Astrocyte (in vitro differentiated cells and primary cell): ENCODE results near the gene CYP27A1. TPM values are rescaled to one million over a fixed set of nuclear protein-coding genes. Genes with fewer than 3 reads are reported as not detected.

Source experiments
- DNase-seq: peaks from one replicate; pipeline ENCODE4 v3.0.0-alpha.2; 2010; ENCODE audit warnings: low read depth
- FAIRE-seq: peaks from 2 replicates; lab custom pipeline; 2011; peaks lifted over from hg19 to GRCh38; lab: Jason Lieb, UNC
- H2AFZ ChIP-seq: 2 replicates; pipeline ENCODE4 v1.6.0; 2012; ENCODE audit warnings: low read depth, low read length, inconsistent platforms
- H3K27ac ChIP-seq: 2 replicates; pipeline ENCODE4 v1.5.1; 2011; ENCODE audit warnings: low read depth, low read length, inconsistent platforms
- H3K27me3 ChIP-seq: 2 replicates; pipeline ENCODE4 v1.6.0; 2011; ENCODE audit warnings: low read length, inconsistent platforms; ENCODE audit not compliant: insufficient read depth
- H3K36me3 ChIP-seq: 2 replicates; pipeline ENCODE4 v1.5.1; 2011; ENCODE audit warnings: low read length, inconsistent platforms; ENCODE audit not compliant: insufficient read depth
- H3K4me1 ChIP-seq: 2 replicates; pipeline ENCODE4 v1.5.1; 2011; ENCODE audit warnings: low read length, inconsistent platforms; ENCODE audit not compliant: insufficient read depth
- H3K4me2 ChIP-seq: 2 replicates; pipeline ENCODE4 v1.6.0; 2012; ENCODE audit warnings: low read length, inconsistent platforms
- H3K4me3 ChIP-seq: 2 replicates; pipeline ENCODE4 v1.5.1; 2011; ENCODE audit warnings: low read depth, mild to moderate bottlenecking, low read length, inconsistent platforms; ENCODE audit not compliant: insufficient read depth
- H3K79me2 ChIP-seq: 2 replicates; pipeline ENCODE4 v1.6.0; 2012; ENCODE audit warnings: mild to moderate bottlenecking, low read length, inconsistent platforms; ENCODE audit not compliant: insufficient read depth
- H3K9ac ChIP-seq: 2 replicates; pipeline ENCODE4 v1.6.0; 2012; ENCODE audit warnings: mild to moderate bottlenecking, low read length, inconsistent platforms
- H3K9me3 ChIP-seq: 2 replicates; pipeline ENCODE4 v1.5.1; 2012; ENCODE audit warnings: low read depth, mild to moderate bottlenecking, low read length, inconsistent platforms; ENCODE audit not compliant: insufficient read depth
- H4K20me1 ChIP-seq: 2 replicates; pipeline ENCODE4 v1.6.0; 2012; ENCODE audit warnings: low read length, inconsistent platforms; ENCODE audit not compliant: insufficient read depth
- H3K27ac Mint-ChIP-seq: one replicate; pipeline ENCODE4 v1.8.0; 2021; ENCODE audit warnings: mild to moderate bottlenecking, mixed read lengths; ENCODE audit not compliant: unreplicated experiment
- H3K27me3 Mint-ChIP-seq: one replicate; pipeline ENCODE4 v1.8.0; 2021; ENCODE audit warnings: low read depth, mixed read lengths; ENCODE audit not compliant: unreplicated experiment
- H3K36me3 Mint-ChIP-seq: one replicate; pipeline ENCODE4 v1.8.0; 2021; ENCODE audit warnings: low read depth, mixed read lengths; ENCODE audit not compliant: unreplicated experiment
- H3K4me1 Mint-ChIP-seq: one replicate; pipeline ENCODE4 v1.8.0; 2021; ENCODE audit warnings: low read depth, mixed read lengths; ENCODE audit not compliant: unreplicated experiment
- H3K4me3 Mint-ChIP-seq: one replicate; pipeline ENCODE4 v1.8.0; 2021; ENCODE audit warnings: mild to moderate bottlenecking, moderate library complexity, mixed read lengths; ENCODE audit not compliant: unreplicated experiment
- H3K9me3 Mint-ChIP-seq: one replicate; pipeline ENCODE4 v1.8.0; 2021; ENCODE audit warnings: mild to moderate bottlenecking, mixed read lengths; ENCODE audit not compliant: unreplicated experiment
- EZH2 ChIP-seq: IDR thresholded peaks from 2 replicates; pipeline ENCODE4 v1.6.1; 2012; ENCODE audit warnings: mild to moderate bottlenecking, low read length, inconsistent platforms; ENCODE audit not compliant: insufficient read depth
- total RNA-seq: library from RNA; stranded (reverse); gene quantifications from 2 replicates; pipeline ENCODE4 v1.2.1, GENCODE V29; 2021
- TF ChIP-seq, protein P1 (sequence below): IDR thresholded peaks from 2 replicates; pipeline ENCODE4 v1.5.1; 2011; ENCODE audit warnings: low read depth, mild to moderate bottlenecking, inconsistent platforms, low read length, moderate library complexity; ENCODE audit not compliant: insufficient read depth

Gene CYP27A1
- total RNA-seq, 1 donor from 2014 or later: 3.9 TPM

DNA sequence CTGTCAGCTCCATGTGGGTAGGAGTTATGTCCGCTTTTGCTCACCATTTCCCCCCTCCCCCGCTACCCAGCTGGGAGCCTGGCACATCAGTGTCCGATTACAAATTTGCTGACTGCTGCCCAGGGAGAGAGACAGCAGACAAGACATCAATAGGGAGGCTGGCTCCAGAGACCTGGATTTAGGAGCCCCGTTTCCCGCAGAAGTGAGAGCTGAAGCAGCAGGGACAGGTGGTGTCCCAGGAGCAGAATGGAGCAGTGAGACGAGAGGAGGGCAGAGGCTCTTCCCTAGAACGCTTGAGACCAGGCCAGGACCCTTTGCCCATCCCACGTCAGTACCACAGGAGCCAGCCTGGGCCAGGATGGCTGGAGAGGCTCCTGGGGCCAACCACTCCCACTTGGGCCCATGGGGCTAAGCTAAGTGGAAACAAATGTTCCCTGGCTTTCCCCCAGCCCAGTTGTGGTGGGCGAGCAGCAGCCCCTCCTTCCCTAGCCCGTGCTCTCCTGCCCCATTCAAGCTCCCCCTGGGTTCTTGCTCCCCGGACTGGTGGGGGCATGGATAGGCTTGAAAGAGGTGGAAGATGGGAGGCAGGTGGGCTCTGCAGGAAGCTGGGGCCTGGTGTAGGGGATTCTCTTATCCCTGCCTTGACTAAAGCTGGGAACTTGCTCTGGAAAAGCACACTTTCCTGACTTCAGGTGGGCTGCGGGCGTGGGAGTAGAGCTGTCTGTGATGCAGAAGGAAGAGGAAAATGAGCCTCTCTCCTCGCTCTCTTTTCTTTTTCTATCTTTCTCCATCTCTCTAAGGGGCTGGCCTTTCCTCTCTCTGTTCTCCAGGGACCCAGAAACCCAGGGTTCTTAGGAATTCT lies 73.6 kb downstream of the CYP27A1 start:
- Histone ChIP-seq H4K20me1 (no peaks in the 10 kb centered on the region), H3K36me3 (no peaks in the 10 kb centered on the region), H3K4me3 (no peak overlapping the region), H2AFZ (no peak overlapping the region), H3K4me2 (no peak overlapping the region), H3K9ac (no peak overlapping the region), H3K27ac (no peak overlapping the region), H3K79me2 (no peaks in the 10 kb centered on the region), H3K27me3 (peaks cover 68% of the 10 kb centered on the region), H3K4me1 (peaks cover 5% of the 10 kb centered on the region), H3K9me3 (no peaks in the 10 kb centered on the region)
- Mint-ChIP-seq H3K4me3 (no peak overlapping the region), H3K36me3 (peaks cover 4% of the 10 kb centered on the region), H3K9me3 (peaks cover 6% of the 10 kb centered on the region), H3K27ac (no peak overlapping the region), H3K4me1 (peaks cover 31% of the 10 kb centered on the region), H3K27me3 (peaks cover 73% of the 10 kb centered on the region)
- TF ChIP-seq EZH2: peak; percentile 51
- TF ChIP-seq, protein P1, sequence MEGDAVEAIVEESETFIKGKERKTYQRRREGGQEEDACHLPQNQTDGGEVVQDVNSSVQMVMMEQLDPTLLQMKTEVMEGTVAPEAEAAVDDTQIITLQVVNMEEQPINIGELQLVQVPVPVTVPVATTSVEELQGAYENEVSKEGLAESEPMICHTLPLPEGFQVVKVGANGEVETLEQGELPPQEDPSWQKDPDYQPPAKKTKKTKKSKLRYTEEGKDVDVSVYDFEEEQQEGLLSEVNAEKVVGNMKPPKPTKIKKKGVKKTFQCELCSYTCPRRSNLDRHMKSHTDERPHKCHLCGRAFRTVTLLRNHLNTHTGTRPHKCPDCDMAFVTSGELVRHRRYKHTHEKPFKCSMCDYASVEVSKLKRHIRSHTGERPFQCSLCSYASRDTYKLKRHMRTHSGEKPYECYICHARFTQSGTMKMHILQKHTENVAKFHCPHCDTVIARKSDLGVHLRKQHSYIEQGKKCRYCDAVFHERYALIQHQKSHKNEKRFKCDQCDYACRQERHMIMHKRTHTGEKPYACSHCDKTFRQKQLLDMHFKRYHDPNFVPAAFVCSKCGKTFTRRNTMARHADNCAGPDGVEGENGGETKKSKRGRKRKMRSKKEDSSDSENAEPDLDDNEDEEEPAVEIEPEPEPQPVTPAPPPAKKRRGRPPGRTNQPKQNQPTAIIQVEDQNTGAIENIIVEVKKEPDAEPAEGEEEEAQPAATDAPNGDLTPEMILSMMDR: no peak
- DNase-seq (no peak), FAIRE-seq (no peak)

DNA sequence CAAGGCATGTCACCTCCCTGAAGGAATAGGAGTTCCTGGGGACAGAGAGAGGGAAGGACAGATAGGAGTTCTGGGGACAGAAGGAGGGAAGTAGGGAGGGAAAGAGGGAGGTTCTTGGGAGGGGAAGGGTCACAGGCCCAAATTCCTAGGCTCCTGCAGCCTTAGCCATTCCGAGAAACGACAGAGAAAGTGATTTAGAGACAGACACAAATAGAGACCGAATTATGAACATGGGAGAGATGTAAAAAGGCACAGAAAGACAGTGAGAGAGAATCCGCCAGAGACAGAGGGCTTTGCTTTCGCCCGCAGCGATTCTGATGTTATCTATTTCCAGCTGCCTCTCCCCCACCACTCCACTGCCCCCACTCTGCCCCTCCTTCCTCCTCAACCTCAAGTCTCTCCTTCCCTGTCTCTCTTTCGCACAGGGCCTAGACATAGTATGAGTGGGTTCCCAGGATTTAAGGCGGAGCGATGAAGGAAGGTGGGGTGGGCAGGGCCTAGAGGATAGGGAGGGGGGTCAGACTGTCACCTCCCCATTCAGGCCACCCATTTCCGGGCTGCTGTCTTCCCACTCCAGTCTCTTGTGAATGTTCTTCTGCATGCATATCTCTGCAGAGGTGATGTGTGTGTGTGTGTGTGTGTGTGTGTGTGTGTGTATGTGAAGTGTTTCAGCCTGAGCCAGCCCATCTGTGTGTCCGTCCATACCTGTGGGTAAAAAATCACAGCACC lies 74.4 kb downstream of the CYP27A1 start:
- peaks cover 76% of the 10 kb centered on the region for H3K27me3 Mint-ChIP-seq
- H3K27ac Mint-ChIP-seq: no peak overlapping the region
- H3K9ac ChIP-seq: no peak overlapping the region
- H3K4me1 ChIP-seq: peaks cover 5% of the 10 kb centered on the region
- H3K79me2 ChIP-seq: no peaks in the 10 kb centered on the region
- no peak overlapping the region for H3K4me3 ChIP-seq
- FAIRE-seq (no peak), DNase-seq (no peak)
- H3K27me3 ChIP-seq: peaks cover 75% of the 10 kb centered on the region
- peaks cover 31% of the 10 kb centered on the region for H3K4me1 Mint-ChIP-seq
- peaks cover 6% of the 10 kb centered on the region for H3K9me3 Mint-ChIP-seq
- H3K9me3 ChIP-seq: no peaks in the 10 kb centered on the region
- no peak overlapping the region for H3K4me2 ChIP-seq
- TF ChIP-seq EZH2: no peak
- TF ChIP-seq, protein P1: no peak
- no peak overlapping the region for H3K27ac ChIP-seq
- H3K36me3 Mint-ChIP-seq: peaks cover 4% of the 10 kb centered on the region
- peaks cover 2% of the 10 kb centered on the region for H4K20me1 ChIP-seq
- no peaks in the 10 kb centered on the region for H3K36me3 ChIP-seq
- no peak overlapping the region for H2AFZ ChIP-seq
- H3K4me3 Mint-ChIP-seq: no peak overlapping the region
